ENCODE results near the gene GREB1. TPM values are rescaled to one million over a fixed set of nuclear protein-coding genes. Genes with fewer than 3 reads are reported as not detected.

Gene GREB1
- total RNA-seq, 1 donor = 0.10 TPM

DNA sequence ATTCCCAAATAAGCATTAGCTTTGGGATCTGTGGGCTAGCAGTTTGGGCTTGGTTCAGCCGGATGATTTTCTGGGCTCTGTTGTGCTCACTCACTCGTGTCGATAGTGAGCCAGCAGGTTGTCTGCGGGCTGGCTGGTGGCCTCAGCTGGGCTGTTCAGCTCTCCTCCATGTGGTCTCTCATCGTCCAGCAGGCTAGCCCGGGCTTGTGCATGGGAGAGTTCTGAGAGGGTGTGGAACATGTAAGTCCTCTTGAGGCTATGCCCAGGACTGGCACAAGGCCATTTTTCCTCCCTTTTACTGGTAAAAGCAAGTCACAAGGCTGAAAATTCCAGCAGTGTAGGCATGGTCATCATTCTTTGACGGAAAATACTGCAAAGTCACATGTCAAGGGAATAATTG is 97.6 kb downstream of the GREB1 start:
- H3K4me1 ChIP-seq (ENCODE audit: insufficient read depth, low read length) = no peaks in the 10 kb centered on the region
- H3K9me3 ChIP-seq (ENCODE audit: low read depth, low read length) = no peaks in the 10 kb centered on the region
- no peak overlapping the region for H3K4me3 ChIP-seq (ENCODE audit: low read length)
- no peaks in the 10 kb centered on the region for H3K27me3 ChIP-seq (ENCODE audit: insufficient read depth, low read length)

DNA sequence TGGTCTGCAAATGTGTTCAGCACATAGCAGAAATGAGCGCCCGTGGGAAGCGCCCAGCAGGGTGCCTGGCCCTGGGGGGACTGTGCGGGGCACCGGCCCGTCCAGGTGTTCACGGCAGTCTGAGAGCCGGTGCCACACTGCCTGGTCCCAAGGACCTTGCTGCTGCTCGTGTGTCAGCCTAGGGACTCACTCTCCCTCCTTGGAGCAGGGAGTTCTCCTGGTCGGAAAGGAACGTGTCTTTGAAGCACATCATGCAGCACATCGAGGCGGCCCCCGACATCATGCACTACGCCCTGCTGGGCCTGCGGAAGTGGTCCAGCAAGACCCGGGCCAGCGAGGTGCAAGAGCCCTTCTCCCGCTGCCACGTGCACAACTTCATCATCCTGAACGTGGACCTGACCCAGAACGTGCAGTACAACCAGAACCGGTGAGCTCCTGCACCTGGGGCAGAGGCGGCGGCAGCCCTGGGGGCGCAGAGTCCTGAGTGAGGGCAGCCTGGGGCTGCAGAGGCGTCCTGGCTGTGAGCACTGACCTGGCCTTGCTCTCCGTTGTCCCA is 100.2 kb downstream of the GREB1 start:
- Histone ChIP-seq H3K4me3 (ENCODE audit: low read length) (no peak overlapping the region), H3K9me3 (ENCODE audit: low read depth, low read length) (no peaks in the 10 kb centered on the region), H3K4me1 (ENCODE audit: insufficient read depth, low read length) (no peaks in the 10 kb centered on the region), H3K27me3 (ENCODE audit: insufficient read depth, low read length) (no peaks in the 10 kb centered on the region)

DNA sequence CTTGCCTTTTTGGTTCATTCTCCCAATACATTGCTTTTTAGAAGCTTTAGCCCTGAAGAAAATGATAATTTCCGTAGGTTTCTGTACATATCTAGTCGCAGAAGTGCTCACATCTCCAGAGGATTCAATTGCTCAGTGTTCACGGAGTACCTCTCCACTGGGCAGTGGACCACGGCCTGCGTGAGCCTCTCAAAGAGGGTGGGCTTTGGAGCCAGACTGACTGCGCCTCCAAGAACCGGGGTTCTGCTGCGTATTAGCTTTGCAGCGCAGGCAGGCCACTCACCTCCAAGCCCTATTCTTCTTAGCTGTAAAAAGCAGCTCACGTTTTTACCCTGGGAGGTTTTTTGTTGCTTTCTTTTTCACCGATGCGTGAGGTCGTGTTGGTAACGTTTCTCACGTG is 100.7 kb downstream of the GREB1 start:
- Histone ChIP-seq H3K4me1 (ENCODE audit: insufficient read depth, low read length) (no peaks in the 10 kb centered on the region), H3K27me3 (ENCODE audit: insufficient read depth, low read length) (no peaks in the 10 kb centered on the region), H3K4me3 (ENCODE audit: low read length) (no peak overlapping the region), H3K9me3 (ENCODE audit: low read depth, low read length) (no peaks in the 10 kb centered on the region)

DNA sequence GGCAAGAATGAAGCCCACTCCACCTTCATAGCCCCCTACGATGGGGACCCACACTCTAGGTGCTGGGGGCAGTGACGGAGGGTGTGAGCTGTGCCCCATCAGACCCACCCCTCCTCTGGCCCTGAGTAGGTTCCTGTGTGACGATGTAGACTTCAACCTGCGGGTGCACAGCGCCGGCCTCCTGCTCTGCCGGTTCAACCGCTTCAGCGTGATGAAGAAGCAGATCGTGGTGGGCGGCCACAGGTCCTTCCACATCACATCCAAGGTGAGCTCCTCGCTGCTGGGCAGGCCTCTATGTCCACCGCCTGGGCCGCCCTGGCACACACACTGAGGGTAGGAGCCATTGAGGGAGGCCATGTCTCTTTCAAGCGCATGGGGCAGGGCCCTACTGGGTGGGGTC is 101.3 kb downstream of the GREB1 start:
- H3K4me1 ChIP-seq (ENCODE audit: insufficient read depth, low read length) = no peaks in the 10 kb centered on the region
- no peak overlapping the region for H3K4me3 ChIP-seq (ENCODE audit: low read length)
- H3K27me3 ChIP-seq (ENCODE audit: insufficient read depth, low read length) = no peaks in the 10 kb centered on the region
- H3K9me3 ChIP-seq (ENCODE audit: low read depth, low read length) = no peaks in the 10 kb centered on the region

DNA sequence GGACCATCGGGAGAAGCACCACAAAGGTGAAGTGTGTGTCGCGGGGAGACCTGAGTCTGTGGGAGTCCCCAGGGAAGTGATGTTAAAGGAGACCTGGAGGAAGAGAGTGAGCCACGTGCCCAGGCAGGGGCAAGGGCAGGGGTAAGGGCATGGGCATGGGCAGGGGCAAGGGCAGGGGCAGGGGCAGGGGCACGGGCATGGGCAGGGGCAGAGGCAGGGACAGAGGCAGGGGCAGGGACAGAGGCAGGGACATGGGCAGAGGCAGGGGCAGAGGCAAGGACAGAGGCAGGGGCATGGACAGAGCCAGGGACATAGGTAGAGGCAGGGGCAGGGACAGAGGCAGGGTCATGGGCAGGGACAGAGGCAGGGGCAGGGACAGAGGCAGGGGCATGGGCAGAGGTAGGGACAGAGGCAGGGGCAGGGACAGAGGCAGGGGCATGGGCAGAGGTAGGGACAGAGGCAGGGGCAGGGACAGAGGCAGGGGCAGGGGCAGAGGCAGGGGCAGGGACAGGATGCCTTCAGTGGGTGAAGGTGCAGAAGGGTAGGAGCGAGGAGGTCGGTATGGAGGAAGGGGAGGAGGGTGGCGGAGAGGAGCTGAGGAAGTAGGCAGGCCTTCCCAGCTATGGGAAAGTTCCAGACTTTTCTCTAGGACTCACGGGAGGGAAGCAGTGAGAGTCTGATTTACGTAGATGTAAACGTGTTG is 102.9 kb downstream of the GREB1 start:
- Histone ChIP-seq H3K4me3 (ENCODE audit: low read length) (no peak overlapping the region), H3K4me1 (ENCODE audit: insufficient read depth, low read length) (no peaks in the 10 kb centered on the region), H3K9me3 (ENCODE audit: low read depth, low read length) (no peaks in the 10 kb centered on the region), H3K27me3 (ENCODE audit: insufficient read depth, low read length) (no peaks in the 10 kb centered on the region)

DNA sequence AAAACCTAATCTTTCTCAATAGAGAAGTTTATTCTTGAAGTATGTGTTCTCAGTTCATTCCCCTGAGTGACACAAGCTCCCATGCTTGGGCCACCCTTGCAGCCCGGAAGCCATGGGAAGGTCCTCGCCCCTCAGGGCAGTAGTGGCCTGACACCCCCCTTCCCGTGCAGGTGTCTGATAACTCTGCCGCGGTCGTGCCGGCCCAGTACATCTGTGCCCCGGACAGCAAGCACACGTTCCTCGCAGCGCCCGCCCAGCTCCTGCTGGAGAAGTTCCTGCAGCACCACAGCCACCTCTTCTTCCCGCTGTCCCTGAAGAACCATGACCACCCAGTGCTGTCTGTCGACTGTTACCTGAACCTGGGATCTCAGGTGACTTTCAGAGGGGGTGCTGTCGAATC is 103.7 kb downstream of the GREB1 start:
- Histone ChIP-seq H3K27me3 (ENCODE audit: insufficient read depth, low read length) (no peaks in the 10 kb centered on the region), H3K4me1 (ENCODE audit: insufficient read depth, low read length) (no peaks in the 10 kb centered on the region), H3K4me3 (ENCODE audit: low read length) (no peak overlapping the region), H3K9me3 (ENCODE audit: low read depth, low read length) (no peaks in the 10 kb centered on the region)

DNA sequence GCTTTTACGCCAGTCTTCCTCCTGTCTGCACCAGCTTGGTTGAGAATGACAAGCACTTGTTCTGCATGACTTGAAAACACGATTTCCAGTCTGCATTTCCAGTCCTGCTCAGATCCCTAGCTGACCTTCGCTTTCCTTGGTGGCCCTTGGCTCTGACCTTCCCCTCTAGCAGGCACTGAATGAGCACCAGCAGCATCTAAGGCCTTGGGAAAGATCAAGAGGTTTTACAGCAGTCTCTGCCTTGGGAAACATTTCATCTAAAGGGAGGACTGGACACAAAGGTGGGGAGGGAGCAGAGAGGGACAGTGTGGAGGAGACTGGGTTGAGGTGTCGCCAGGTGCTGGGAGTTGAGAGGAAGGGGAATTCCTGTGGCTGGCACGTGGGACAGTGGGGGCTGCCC is 105.7 kb downstream of the GREB1 start:
- Histone ChIP-seq H3K4me1 (ENCODE audit: insufficient read depth, low read length) (no peaks in the 10 kb centered on the region), H3K27me3 (ENCODE audit: insufficient read depth, low read length) (no peaks in the 10 kb centered on the region), H3K9me3 (ENCODE audit: low read depth, low read length) (no peaks in the 10 kb centered on the region), H3K4me3 (ENCODE audit: low read length) (no peak overlapping the region)

DNA sequence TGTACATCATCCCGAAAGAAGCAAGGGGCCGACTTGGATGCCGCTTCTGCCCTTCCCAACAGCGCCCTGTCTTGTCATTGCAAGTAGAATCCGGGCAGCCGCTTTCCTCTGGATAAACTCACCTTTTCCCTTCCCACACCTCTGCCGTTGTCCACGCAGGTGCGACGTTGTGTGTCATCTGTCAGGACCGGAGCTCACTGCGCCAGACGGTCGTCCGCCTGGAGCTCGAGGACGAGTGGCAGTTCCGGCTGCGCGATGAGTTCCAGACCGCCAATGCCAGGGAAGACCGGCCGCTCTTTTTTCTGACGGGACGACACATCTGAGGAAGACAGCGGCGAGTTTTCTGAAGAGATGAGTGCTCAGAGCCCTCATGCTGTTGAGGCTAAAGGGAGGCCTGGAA is 106.3 kb downstream of the GREB1 start:
- no peaks in the 10 kb centered on the region for H3K27me3 ChIP-seq (ENCODE audit: insufficient read depth, low read length)
- H3K4me1 ChIP-seq (ENCODE audit: insufficient read depth, low read length) = no peaks in the 10 kb centered on the region
- no peaks in the 10 kb centered on the region for H3K9me3 ChIP-seq (ENCODE audit: low read depth, low read length)
- H3K4me3 ChIP-seq (ENCODE audit: low read length) = no peak overlapping the region

DNA sequence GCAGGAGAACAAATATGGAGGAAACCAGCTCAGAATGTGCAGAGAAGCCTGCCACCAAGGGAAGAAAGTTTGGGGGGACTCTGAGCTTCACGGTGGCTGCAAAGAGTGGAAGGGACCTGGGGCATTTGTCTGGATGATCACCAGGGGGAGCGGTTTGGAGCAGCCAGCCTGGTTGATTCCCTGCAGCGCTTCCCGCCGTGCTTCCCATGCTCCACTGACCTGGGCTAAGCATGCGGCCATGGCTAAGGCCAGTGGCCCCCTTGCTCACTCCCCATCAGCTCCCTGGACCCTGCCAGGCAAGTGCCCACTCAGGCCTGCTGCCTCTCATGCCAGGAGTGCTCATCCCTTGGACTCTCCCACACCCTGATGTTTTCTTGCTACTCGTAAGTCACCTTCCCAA is 109.1 kb downstream of the GREB1 start:
- Histone ChIP-seq H3K4me1 (ENCODE audit: insufficient read depth, low read length) (no peaks in the 10 kb centered on the region), H3K9me3 (ENCODE audit: low read depth, low read length) (no peaks in the 10 kb centered on the region), H3K27me3 (ENCODE audit: insufficient read depth, low read length) (no peaks in the 10 kb centered on the region), H3K4me3 (ENCODE audit: low read length) (no peak overlapping the region)

DNA sequence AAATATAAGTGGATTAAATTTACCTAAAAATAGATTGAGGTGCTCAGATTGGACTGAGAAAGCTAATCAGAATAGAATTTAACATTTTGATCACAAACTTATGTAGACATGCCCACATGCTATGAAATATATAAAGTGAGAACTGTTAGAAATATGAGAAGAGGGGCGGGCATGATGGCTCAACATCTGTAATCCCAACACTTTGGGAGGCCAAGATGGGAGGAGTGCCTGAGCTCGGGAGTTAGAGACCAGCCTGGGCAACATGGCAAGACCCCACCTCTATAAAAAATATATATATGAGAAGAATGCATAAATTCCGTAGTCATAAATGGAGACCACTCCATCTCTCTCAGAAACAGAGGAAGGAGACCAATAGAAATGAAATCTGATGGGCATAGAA is 110.4 kb downstream of the GREB1 start:
- H3K4me3 ChIP-seq (ENCODE audit: low read length) = no peak overlapping the region
- no peaks in the 10 kb centered on the region for H3K4me1 ChIP-seq (ENCODE audit: insufficient read depth, low read length)
- no peaks in the 10 kb centered on the region for H3K9me3 ChIP-seq (ENCODE audit: low read depth, low read length)
- H3K27me3 ChIP-seq (ENCODE audit: insufficient read depth, low read length) = no peaks in the 10 kb centered on the region

DNA sequence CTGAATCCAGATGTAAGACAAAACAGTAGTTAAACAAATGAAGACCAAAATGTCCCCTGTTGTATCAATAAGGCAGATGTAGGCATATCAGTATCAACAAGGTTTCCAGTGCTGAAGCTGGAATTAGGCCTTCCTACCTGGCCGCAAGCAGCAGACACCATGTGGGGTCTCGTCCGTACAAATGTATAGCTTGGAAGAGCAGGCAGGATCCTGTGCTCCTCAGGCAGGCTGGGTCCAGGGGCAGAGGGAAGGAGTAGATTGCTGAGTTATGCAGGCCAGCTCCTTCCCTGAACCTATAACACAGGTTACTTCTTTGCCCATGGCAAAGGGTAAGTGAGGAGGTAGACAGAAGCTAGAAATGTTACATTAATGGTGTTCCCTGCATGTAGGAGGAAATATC is 112.7 kb downstream of the GREB1 start:
- Histone ChIP-seq H3K4me1 (ENCODE audit: insufficient read depth, low read length) (no peaks in the 10 kb centered on the region), H3K4me3 (ENCODE audit: low read length) (no peak overlapping the region), H3K27me3 (ENCODE audit: insufficient read depth, low read length) (no peaks in the 10 kb centered on the region), H3K9me3 (ENCODE audit: low read depth, low read length) (no peaks in the 10 kb centered on the region)

DNA sequence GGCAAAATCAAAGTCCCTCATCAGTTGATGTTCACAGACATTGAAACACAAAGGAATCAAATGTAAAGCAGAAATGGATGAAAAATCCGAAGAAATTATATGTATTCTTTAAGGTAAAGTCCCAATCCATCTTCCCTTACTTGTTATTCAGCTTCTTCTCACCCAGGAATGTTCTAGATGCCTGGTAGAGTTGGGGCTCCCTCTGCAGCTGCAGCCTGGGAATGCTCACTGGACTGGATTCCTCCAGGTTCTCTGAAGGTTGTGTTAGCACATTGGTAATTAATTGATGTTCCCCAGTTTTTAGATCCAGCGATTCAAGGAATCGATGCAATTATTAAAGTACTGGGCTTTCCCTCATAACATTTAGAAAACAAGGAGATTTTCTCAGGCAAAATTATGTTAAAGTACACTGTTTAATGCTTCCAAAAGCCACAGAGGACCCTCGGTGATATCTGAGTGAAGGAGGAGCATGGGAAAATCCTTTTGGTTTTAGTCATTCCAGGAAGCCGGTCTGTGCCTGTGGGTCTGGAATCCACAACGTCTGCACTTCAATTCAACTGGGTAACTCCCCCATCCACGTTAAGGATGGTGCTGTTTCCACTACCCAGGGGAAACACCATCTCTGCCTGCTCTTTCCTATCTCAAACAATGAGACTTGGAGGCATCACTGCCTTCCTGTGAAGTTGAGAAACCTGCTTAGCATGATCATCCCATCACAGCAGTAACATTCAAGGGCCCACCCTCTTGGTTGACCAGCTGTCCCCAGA is 114.2 kb downstream of the GREB1 start:
- H3K4me3 ChIP-seq (ENCODE audit: low read length) = no peak overlapping the region
- H3K4me1 ChIP-seq (ENCODE audit: insufficient read depth, low read length) = no peaks in the 10 kb centered on the region
- H3K27me3 ChIP-seq (ENCODE audit: insufficient read depth, low read length) = no peaks in the 10 kb centered on the region
- H3K9me3 ChIP-seq (ENCODE audit: low read depth, low read length) = no peaks in the 10 kb centered on the region

DNA sequence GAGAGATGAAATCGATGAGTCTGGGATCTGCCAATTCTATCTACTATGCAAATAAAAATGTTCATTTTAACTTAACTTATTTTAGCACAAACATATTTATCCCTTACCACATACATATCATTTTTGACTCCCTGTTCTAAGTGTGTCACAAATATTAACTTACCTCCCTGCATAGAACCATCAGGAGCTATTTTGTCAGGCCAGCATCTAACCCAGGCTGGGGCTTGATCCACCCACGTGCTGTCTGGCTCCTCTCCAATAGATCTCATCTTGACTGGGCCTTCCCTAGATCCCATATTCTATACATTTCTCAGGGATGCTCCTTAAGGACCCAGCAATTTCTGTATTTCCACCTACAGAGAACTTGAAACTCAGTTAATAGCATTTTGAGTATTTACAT is 115.2 kb downstream of the GREB1 start:
- Histone ChIP-seq H3K4me1 (ENCODE audit: insufficient read depth, low read length) (no peaks in the 10 kb centered on the region), H3K27me3 (ENCODE audit: insufficient read depth, low read length) (no peaks in the 10 kb centered on the region), H3K9me3 (ENCODE audit: low read depth, low read length) (no peaks in the 10 kb centered on the region), H3K4me3 (ENCODE audit: low read length) (no peak overlapping the region)

DNA sequence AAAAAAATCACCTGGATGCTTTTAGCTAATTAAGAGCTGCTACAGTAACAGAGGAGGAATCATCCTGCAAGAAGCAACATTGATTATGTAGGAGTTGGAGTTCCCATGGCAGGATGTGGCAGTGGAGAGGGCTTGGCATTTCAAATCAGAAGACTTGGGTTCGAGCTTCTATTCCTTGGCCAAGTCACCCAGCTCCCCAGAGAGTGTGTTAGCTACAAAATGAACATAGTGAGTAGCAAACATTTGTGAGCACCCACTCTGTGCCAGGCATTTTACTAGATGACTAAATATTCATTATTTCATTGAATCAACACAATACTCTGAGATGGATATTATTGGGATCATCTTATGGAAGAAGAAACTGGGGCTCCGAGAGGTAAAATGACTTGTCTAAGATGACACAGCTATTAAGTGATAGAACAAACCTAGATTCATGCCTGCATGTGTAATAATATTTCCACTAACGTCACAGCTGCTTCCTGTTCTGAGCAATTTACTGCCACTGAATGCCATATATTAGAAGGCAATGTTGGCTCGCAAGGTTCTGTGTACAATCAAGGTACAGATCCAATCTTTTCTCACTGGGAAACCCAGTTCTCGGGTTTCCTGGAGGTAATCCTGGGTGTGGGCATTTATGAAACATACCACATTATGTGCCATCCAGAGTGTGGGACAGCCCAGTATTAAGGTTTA is 118.2 kb downstream of the GREB1 start:
- Histone ChIP-seq H3K4me1 (ENCODE audit: insufficient read depth, low read length) (no peaks in the 10 kb centered on the region), H3K9me3 (ENCODE audit: low read depth, low read length) (no peaks in the 10 kb centered on the region), H3K27me3 (ENCODE audit: insufficient read depth, low read length) (no peaks in the 10 kb centered on the region), H3K4me3 (ENCODE audit: low read length) (no peak overlapping the region)

DNA sequence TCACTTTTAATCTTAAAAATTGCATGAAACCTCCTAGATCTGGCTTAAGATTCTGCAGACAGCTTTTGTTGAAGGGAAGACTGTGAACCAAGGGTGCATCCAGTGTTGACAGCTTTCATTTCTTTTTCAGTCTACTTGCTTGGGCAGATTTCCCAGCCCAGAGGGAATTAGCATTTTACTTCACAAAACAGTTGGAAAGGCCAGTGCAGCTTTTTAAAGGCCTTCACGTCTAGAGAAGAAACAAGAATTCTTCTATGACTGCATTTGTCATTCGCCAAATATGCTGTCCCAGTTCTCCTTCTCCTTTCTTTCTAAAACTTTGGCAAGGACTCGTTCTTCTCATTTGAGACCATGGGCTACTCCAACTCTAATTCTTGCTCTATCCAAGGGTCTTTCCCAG is 118.7 kb downstream of the GREB1 start:
- Histone ChIP-seq H3K4me3 (ENCODE audit: low read length) (no peak overlapping the region), H3K4me1 (ENCODE audit: insufficient read depth, low read length) (no peaks in the 10 kb centered on the region)

More for the DNA sequence above, 118.7 kb downstream of the GREB1 start:
- H3K27me3 ChIP-seq (ENCODE audit: insufficient read depth, low read length) = no peaks in the 10 kb centered on the region
- no peaks in the 10 kb centered on the region for H3K9me3 ChIP-seq (ENCODE audit: low read depth, low read length)

All from mononuclear cell (primary cell).